Measurements from ENCODE around the gene MCHR2. TPM values are rescaled to one million over a fixed set of nuclear protein-coding genes. Genes with fewer than 3 reads are reported as not detected.

MCHR2 gene
- total and polyA plus RNA-seq, 2 donors (not counting 3 experiments of a cell fraction or from before 2014, with no cell fraction given) = not detected

DNA sequence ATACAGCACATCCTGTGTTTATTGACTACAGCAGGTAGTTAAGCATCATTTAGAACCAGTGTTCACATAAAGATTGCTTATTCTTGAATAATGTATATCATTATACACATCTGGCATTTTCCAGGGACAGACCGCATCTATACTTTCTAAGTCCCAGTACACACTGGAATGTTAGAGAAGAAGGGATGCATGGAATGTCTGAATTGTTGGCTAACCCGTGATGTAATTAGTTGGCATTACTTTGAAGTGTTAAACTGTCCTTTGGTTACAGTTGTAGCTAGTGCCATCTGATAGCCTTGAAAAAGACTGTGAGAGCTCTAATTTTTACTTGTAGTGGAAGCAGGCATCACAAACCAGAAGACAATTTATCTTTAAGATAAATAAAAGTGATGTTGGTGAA is 29.8 kb upstream of the MCHR2 start:
- Histone ChIP-seq H3K27me3 (ENCODE audit: control insufficient read depth in 2 of 2, insufficient read depth in 2 of 2, low read length in 2 of 2) (no peaks in the 10 kb centered on the region), H3K4me3 (replicated peaks in 1 of 3; ENCODE audit: insufficient read depth in 1 of 3, low read depth in 1 of 3, low read length in 3 of 3) (no peak overlapping the region), H3K9me3 (replicated peaks; ENCODE audit: control insufficient read depth, insufficient read depth, low read length) (no peaks in the 10 kb centered on the region), H3K27ac (ENCODE audit: insufficient read depth, low read depth, low read length) (no peak overlapping the region), H3K4me1 (ENCODE audit: control insufficient read depth, extremely low read depth, insufficient read depth, low read length) (no peaks in the 10 kb centered on the region), H3K9ac (replicated peaks; ENCODE audit: extremely low read depth, insufficient read depth, low read length) (no peak overlapping the region), H3K4me2 (ENCODE audit: insufficient read depth, low read length) (no peak overlapping the region), H3K79me2 (ENCODE audit: control insufficient read depth, insufficient read depth, low read length) (no peaks in the 10 kb centered on the region), H4K20me1 (replicated peaks; ENCODE audit: control insufficient read depth, extremely low read depth, insufficient read depth, low read length) (no peaks in the 10 kb centered on the region), H3K9me1 (replicated peaks; ENCODE audit: control insufficient read depth, extremely low read depth, insufficient read depth, low read length) (no peaks in the 10 kb centered on the region), H2AFZ (ENCODE audit: low read depth, low read length) (no peak overlapping the region), H3K36me3 (ENCODE audit: control insufficient read depth in 2 of 2, extremely low read depth in 1 of 2, insufficient read depth in 2 of 2, low read length in 2 of 2) (no peaks in the 10 kb centered on the region)
- no peak for DNase-seq (ENCODE audit: low read depth, low spot score)
- ChIA-PET CTCF (no interaction called here), POLR2A (no interaction called here)
- intact Hi-C loops (cut with micrococcal nuclease) (no loop called here), dilution Hi-C loops (cut with MboI; ENCODE audit: extremely low pct_ligation_motif_present, low sequenced_read_pairs) (no loop called here)
- BruUV-seq (replicated peaks) = no TSS peak
- TF ChIP-seq, protein P1, sequence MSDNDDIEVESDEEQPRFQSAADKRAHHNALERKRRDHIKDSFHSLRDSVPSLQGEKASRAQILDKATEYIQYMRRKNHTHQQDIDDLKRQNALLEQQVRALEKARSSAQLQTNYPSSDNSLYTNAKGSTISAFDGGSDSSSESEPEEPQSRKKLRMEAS (IDR thresholded peaks at IDR 0.05; ENCODE audit: insufficient read depth, insufficient read length) = no peak
- TF ChIP-seq GATA2 (IDR thresholded peaks at IDR 0.05; ENCODE audit: insufficient read depth, insufficient read length, low read depth, low read length) = no peak
- no peak for FAIRE-seq

DNA sequence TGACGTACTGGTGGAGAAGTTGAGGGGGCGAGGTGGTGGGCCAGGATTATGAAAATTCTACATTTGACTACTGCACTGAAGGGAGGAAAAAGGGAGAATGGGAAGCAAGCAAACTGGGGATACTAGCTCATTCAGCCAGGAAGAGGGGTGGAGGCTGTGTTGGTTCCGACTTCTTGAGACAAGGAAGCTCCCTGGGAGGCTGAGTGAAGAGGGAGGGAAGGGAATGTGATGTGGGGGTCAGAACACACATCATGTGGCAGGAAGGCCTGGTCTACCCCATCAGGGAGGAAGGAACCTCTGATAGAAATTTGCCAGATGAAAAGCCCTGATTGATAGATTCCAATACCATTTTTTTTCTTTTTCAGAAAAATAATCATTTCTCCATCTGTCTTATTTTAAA is 28.8 kb upstream of the MCHR2 start:
- BruUV-seq (replicated peaks) = no TSS peak
- FAIRE-seq (no peak), DNase-seq (ENCODE audit: low read depth, low spot score) (no peak)
- no peaks in the 10 kb centered on the region for H3K9me3 ChIP-seq (replicated peaks; ENCODE audit: control insufficient read depth, insufficient read depth, low read length)
- H3K9me1 ChIP-seq (replicated peaks; ENCODE audit: control insufficient read depth, extremely low read depth, insufficient read depth, low read length) = no peaks in the 10 kb centered on the region
- H3K36me3 ChIP-seq (ENCODE audit: control insufficient read depth in 2 of 2, extremely low read depth in 1 of 2, insufficient read depth in 2 of 2, low read length in 2 of 2) = no peaks in the 10 kb centered on the region
- H3K79me2 ChIP-seq (ENCODE audit: control insufficient read depth, insufficient read depth, low read length) = no peaks in the 10 kb centered on the region
- H3K9ac ChIP-seq (replicated peaks; ENCODE audit: extremely low read depth, insufficient read depth, low read length) = no peak overlapping the region
- dilution Hi-C loops (cut with MboI; ENCODE audit: extremely low pct_ligation_motif_present, low sequenced_read_pairs) = no loop called here
- no peak overlapping the region for H2AFZ ChIP-seq (ENCODE audit: low read depth, low read length)
- ChIA-PET CTCF (interaction anchor here (1.0 kb wide), 1 partner anchor 21 kb away, joined by 5 read pairs; no protein-coding TSS in a partner anchor), POLR2A (no interaction called here)
- no peak overlapping the region for H3K4me3 ChIP-seq (replicated peaks in 1 of 3; ENCODE audit: insufficient read depth in 1 of 3, low read depth in 1 of 3, low read length in 3 of 3)
- no peak overlapping the region for H3K27ac ChIP-seq (ENCODE audit: insufficient read depth, low read depth, low read length)
- H4K20me1 ChIP-seq (replicated peaks; ENCODE audit: control insufficient read depth, extremely low read depth, insufficient read depth, low read length) = no peaks in the 10 kb centered on the region
- intact Hi-C loops (cut with micrococcal nuclease) = no loop called here
- no peaks in the 10 kb centered on the region for H3K27me3 ChIP-seq (ENCODE audit: control insufficient read depth in 2 of 2, insufficient read depth in 2 of 2, low read length in 2 of 2)
- TF ChIP-seq POLR2AphosphoS5 (IDR thresholded peaks at IDR 0.05; ENCODE audit: insufficient read depth, low read depth, low read length) = no peak
- no peak for TF ChIP-seq JUN (IDR thresholded peaks at IDR 0.05; ENCODE audit: borderline replicate concordance, insufficient read depth, insufficient read length, low read depth)
- no peak for TF ChIP-seq GATA2 (IDR thresholded peaks at IDR 0.05; ENCODE audit: insufficient read depth, insufficient read length, low read depth, low read length)
- no peak for TF ChIP-seq FOS (IDR thresholded peaks at IDR 0.05; ENCODE audit: borderline replicate concordance, insufficient read depth, low read length)
- no peak for TF ChIP-seq EZH2 (IDR thresholded peaks at IDR 0.05; ENCODE audit: borderline replicate concordance, low read depth, low read length, severe bottlenecking)
- TF ChIP-seq, protein P1 (IDR thresholded peaks at IDR 0.05; ENCODE audit: insufficient read depth, insufficient read length) = no peak
- TF ChIP-seq MYC (IDR thresholded peaks at IDR 0.05; ENCODE audit: low read depth, low read length) = no peak
- no peak for TF ChIP-seq POLR2A (IDR thresholded peaks at IDR 0.05; ENCODE audit: low read depth, low read length)
- TF ChIP-seq, protein P2, sequence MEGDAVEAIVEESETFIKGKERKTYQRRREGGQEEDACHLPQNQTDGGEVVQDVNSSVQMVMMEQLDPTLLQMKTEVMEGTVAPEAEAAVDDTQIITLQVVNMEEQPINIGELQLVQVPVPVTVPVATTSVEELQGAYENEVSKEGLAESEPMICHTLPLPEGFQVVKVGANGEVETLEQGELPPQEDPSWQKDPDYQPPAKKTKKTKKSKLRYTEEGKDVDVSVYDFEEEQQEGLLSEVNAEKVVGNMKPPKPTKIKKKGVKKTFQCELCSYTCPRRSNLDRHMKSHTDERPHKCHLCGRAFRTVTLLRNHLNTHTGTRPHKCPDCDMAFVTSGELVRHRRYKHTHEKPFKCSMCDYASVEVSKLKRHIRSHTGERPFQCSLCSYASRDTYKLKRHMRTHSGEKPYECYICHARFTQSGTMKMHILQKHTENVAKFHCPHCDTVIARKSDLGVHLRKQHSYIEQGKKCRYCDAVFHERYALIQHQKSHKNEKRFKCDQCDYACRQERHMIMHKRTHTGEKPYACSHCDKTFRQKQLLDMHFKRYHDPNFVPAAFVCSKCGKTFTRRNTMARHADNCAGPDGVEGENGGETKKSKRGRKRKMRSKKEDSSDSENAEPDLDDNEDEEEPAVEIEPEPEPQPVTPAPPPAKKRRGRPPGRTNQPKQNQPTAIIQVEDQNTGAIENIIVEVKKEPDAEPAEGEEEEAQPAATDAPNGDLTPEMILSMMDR (IDR thresholded peaks at IDR 0.05; ENCODE audit: extremely low read depth in 1 of 2, insufficient read depth in 1 of 2, low read depth in 1 of 2, low read length in 2 of 2) = no peak
- no peak overlapping the region for H3K4me2 ChIP-seq (ENCODE audit: insufficient read depth, low read length)
- no peaks in the 10 kb centered on the region for H3K4me1 ChIP-seq (ENCODE audit: control insufficient read depth, extremely low read depth, insufficient read depth, low read length)

Measured in endothelial cell of umbilical vein (primary cell).